OCI-LY7 (cell line): ENCODE measurements around the gene GDF11.

Experiments used
- CTCF ChIP-seq: fragments of 200-600 bp; sonication (generic); conservative IDR thresholded peaks from 2 replicates; pipeline ENCODE4 v1.5.1; 2014; ENCODE audit warnings: mild to moderate bottlenecking, antibody characterized with exemption, low read length, moderate library complexity, mixed read lengths
- EZH2phosphoT487 ChIP-seq: fragments of 200-600 bp; sonication (generic); IDR thresholded peaks from 2 replicates; pipeline ENCODE4 v1.6.1; 2018; ENCODE audit warnings: low read depth, borderline replicate concordance, mild to moderate bottlenecking, mixed run types, antibody characterized with exemption, low read length, moderate library complexity, mixed read lengths

GRCh38 chr12:55713721-55714120 lies 29.2 kb upstream of the GDF11 start:
- TF ChIP-seq CTCF (no peak), EZH2phosphoT487 (no peak)
